AG04450 (cell line): ENCODE measurements around the gene BBS9. TPM values are rescaled to one million over a fixed set of nuclear protein-coding genes. Genes with fewer than 3 reads are reported as not detected.

Experiments used
- CTCF ChIA-PET: fragments of 300-600, 350-600 bp; formaldehyde crosslinking; extraction: SDS; loops from one replicate; lab custom pipeline; 2022; ENCODE audit warnings: antibody characterized with exemption, inconsistent platforms; lab: Charles Lee
- POLR2A ChIA-PET: fragments of 350-600 bp; formaldehyde crosslinking; extraction: SDS; loops from one replicate; lab custom pipeline; 2021; ENCODE audit warnings: antibody characterized with exemption, inconsistent platforms; lab: Yijun Ruan, JAX
- DNase-seq: peaks from one replicate; pipeline ENCODE4 v3.0.0-alpha.2; 2011; ENCODE audit warnings: low read depth, low spot score
- H3K27ac ChIP-seq: one replicate; pipeline ENCODE4 v1.5.1; 2012; ENCODE audit warnings: low read depth, low read length, control low read depth
- H3K27me3 ChIP-seq: one replicate; pipeline ENCODE4 v1.6.0; 2012; ENCODE audit warnings: low read length; ENCODE audit not compliant: control insufficient read depth, insufficient read depth
- H3K4me3 ChIP-seq: 2 replicates; pipeline ENCODE4 v1.5.1; 2011; ENCODE audit warnings: mild to moderate bottlenecking, low read depth, low read length, control low read depth
- H3K9me3 ChIP-seq: 2 replicates; pipeline ENCODE4 v1.5.1; 2012; ENCODE audit warnings: low read length; ENCODE audit not compliant: control insufficient read depth, insufficient read depth
- polyA plus RNA-seq: library from polyadenylated mRNA; depleted of rRNA; stranded (reverse); fragments of >200 nt; gene quantifications from 2 replicates; pipeline ENCODE4 v1.2.3, GENCODE V29; 2011
- TF ChIP-seq, protein P1 (sequence below): IDR thresholded peaks from 2 replicates; pipeline ENCODE4 v1.5.1; 2011; ENCODE audit warnings: low read depth, low read length, control low read depth, inconsistent platforms

The BBS9 gene
- polyA plus RNA-seq, 1 experiment: 15.6 TPM

DNA sequence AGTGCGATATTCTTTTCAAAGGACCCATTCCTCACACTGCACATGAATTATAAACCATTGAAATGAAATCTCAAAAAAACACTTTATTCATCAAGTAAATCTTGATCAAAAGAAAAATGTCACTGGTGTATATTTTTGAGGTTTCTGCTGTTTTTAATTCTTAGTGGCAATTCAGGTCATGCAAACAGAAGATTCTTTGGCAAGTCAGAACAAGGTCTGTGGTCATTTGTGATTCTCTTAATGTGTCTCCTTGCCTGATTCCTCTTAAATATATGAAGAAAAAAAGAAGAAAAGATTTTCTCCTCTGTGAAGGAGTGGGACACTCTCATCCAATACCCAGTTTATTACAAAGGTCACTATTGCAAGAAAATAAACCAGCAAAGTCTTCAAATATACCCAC is 467.8 kb downstream of the BBS9 start:
- no peaks in the 10 kb centered on the region for H3K27me3 ChIP-seq
- TF ChIP-seq, protein P1, sequence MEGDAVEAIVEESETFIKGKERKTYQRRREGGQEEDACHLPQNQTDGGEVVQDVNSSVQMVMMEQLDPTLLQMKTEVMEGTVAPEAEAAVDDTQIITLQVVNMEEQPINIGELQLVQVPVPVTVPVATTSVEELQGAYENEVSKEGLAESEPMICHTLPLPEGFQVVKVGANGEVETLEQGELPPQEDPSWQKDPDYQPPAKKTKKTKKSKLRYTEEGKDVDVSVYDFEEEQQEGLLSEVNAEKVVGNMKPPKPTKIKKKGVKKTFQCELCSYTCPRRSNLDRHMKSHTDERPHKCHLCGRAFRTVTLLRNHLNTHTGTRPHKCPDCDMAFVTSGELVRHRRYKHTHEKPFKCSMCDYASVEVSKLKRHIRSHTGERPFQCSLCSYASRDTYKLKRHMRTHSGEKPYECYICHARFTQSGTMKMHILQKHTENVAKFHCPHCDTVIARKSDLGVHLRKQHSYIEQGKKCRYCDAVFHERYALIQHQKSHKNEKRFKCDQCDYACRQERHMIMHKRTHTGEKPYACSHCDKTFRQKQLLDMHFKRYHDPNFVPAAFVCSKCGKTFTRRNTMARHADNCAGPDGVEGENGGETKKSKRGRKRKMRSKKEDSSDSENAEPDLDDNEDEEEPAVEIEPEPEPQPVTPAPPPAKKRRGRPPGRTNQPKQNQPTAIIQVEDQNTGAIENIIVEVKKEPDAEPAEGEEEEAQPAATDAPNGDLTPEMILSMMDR: no peak
- H3K9me3 ChIP-seq: no peaks in the 10 kb centered on the region
- no peak overlapping the region for H3K4me3 ChIP-seq
- no peak for DNase-seq
- H3K27ac ChIP-seq: no peak overlapping the region
- ChIA-PET POLR2A (no interaction called here), CTCF (no interaction called here)

DNA sequence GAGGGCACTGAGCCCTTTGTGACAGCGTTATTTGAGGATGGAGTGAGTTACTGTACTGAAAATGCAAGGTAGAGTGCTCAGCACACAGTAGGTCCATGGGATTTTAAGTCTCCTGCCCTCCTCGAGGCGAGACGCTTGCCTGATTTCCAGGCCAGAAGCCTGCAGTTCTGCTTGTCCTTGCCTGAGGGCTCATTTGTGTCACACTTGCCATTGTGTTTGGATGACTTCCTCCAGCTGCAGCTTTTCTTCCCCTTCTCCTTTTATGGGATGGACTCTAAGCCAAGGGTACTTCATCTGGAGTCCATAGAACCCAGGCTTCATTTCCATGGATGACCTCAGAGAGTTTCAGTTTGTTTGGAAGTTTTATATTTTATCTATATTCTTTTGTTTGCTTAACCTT is 471.7 kb downstream of the BBS9 start:
- no peak overlapping the region for H3K4me3 ChIP-seq
- CTCF ChIA-PET: no interaction called here
- H3K9me3 ChIP-seq: no peaks in the 10 kb centered on the region
- TF ChIP-seq, protein P1: no peak
- H3K27me3 ChIP-seq: no peaks in the 10 kb centered on the region
- POLR2A ChIA-PET: no interaction called here
- DNase-seq: no peak
- no peak overlapping the region for H3K27ac ChIP-seq

DNA sequence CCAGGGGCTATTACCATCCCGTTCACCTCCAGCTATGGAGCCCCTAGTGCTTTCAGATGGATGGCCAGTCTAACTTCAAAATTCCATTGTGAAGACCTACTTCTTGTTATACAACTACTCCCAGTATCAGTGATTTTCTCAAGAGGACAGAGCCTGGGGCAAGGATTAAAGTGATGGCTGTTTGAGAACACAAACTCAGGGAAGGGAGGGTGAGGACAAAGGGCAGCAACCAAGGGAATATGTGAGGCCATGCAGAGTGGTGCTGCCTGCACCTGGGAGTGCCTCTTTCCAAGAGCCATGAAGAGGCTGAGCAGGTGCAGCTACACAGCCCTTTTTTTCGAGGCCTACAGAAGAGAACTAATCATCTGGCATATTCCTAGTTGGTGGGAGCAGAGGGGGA is 472.5 kb downstream of the BBS9 start:
- TF ChIP-seq, protein P1: no peak
- H3K4me3 ChIP-seq: no peak overlapping the region
- H3K9me3 ChIP-seq: no peaks in the 10 kb centered on the region
- ChIA-PET POLR2A (no interaction called here), CTCF (no interaction called here)
- no peaks in the 10 kb centered on the region for H3K27me3 ChIP-seq
- no peak for DNase-seq
- no peak overlapping the region for H3K27ac ChIP-seq

DNA sequence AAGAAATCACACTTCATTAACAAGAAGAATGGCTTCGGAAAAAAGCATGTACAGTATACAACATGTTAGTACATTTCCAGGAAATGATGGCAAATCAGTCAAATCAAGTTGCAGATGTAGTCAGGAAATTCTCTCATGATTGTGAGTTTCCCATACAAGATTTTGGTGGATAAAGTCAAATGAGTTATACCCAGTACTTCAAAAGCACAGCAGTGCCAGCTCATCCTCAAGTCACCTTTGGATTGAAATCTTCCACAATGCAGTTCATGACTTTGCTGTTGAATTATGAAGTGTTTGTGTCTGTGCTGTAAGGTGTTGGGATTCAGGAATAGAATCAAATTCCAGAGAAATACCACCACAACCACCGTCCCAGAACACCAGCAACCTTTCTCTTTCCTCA is 474.7 kb downstream of the BBS9 start:
- ChIA-PET POLR2A (no interaction called here), CTCF (no interaction called here)
- Histone ChIP-seq H3K9me3 (no peaks in the 10 kb centered on the region), H3K4me3 (no peak overlapping the region), H3K27ac (no peak overlapping the region), H3K27me3 (no peaks in the 10 kb centered on the region)
- TF ChIP-seq, protein P1: no peak
- DNase-seq: no peak

DNA sequence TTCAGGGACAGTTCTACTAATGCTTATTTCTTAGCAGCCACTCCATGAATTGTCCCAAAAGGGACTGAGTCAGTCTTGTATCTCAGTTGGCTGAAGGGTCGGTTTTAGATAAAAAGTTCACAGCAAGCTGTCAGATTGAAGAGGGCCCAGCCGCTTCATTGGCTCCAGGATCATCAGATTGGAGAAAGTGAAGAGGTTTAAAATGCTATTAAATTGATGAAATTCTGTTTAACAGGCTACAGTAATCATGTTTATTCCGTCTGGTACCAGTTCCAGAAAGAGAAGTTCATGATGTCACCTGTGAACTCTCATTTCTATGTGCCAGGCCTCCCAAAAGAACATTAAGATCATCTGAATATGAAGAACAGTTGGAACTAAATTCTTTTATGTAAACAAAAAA is 481.6 kb downstream of the BBS9 start:
- H3K27ac ChIP-seq: no peak overlapping the region

More for the DNA sequence above, 481.6 kb downstream of the BBS9 start:
- TF ChIP-seq, protein P1: no peak
- CTCF ChIA-PET: no interaction called here
- Histone ChIP-seq H3K27me3 (no peaks in the 10 kb centered on the region), H3K4me3 (no peak overlapping the region), H3K9me3 (no peaks in the 10 kb centered on the region)
- POLR2A ChIA-PET: no interaction called here
- DNase-seq: no peak
